ENCODE measurements around the gene CABP5.

GRCh38 chr19:48059331-48059730, 15.5 kb upstream of the CABP5 start:
- TF ChIP-seq CTCF (IDR thresholded peaks at IDR 0.05 in 8 of 11, conservative IDR thresholded peaks at IDR 0.05 in 3 of 11) (no peak), POLR2AphosphoS5 (IDR thresholded peaks at IDR 0.05) (no peak)
